Activated CD8-positive, alpha-beta T cell treated with anti-CD3 and anti-CD28 coated beads for 36 hours (primary cell): ENCODE data around the gene REXO4. TPM values are rescaled to one million over a fixed set of nuclear protein-coding genes. Genes with fewer than 3 reads are reported as not detected.
"Not testable (repeated sequence)": the region's sequence is repeated elsewhere in the genome, so short reads cannot be mapped to it uniquely, and the experiment has no call there.

Experiments
- ATAC-seq: fragments of 200-7000 bp; cut with Tn5 transposase; one replicate; pipeline ENCODE4 v1.10.0; 2021; ENCODE audit warnings: mild to moderate bottlenecking, moderate library complexity
- CTCF ChIA-PET: fragments of 350-600 bp; sonication (Branson Sonifier 250); formaldehyde crosslinking; loops from one replicate; lab custom pipeline; 2021; ENCODE audit warnings: antibody characterized with exemption; lab: Charles Lee
- POLR2A ChIA-PET: fragments of 350-600 bp; sonication (Branson Sonifier 250); formaldehyde crosslinking; loops from one replicate; lab custom pipeline; 2021; ENCODE audit warnings: antibody characterized with exemption; lab: Charles Lee
- DNase-seq: peaks from one replicate; pipeline ENCODE4 v3.0.0-alpha.2; 2020
- H3K27ac Mint-ChIP-seq: one replicate; pipeline ENCODE4 v1.8.0; 2021; ENCODE audit warnings: mild to moderate bottlenecking, mixed read lengths
- H3K27me3 Mint-ChIP-seq: one replicate; pipeline ENCODE4 v1.8.0; 2021; ENCODE audit warnings: mixed read lengths
- H3K36me3 Mint-ChIP-seq: one replicate; pipeline ENCODE4 v1.8.0; 2021; ENCODE audit warnings: low read depth, mixed read lengths
- H3K4me1 Mint-ChIP-seq: one replicate; pipeline ENCODE4 v1.8.0; 2021; ENCODE audit warnings: low read depth, mixed read lengths
- H3K4me3 Mint-ChIP-seq: one replicate; pipeline ENCODE4 v1.8.0; 2021; ENCODE audit warnings: mild to moderate bottlenecking, moderate library complexity, mixed read lengths
- H3K9me3 Mint-ChIP-seq: one replicate; pipeline ENCODE4 v1.8.0; 2021; ENCODE audit warnings: mixed read lengths
- intact Hi-C: fragments of 100-400 bp; cut with micrococcal nuclease; formaldehyde crosslinking; loops from one replicate; pipeline ENCODE4 v1.10.0; 2022
- total RNA-seq, 2 experiments: library from RNA; stranded (reverse); gene quantifications; one replicate each; pipeline ENCODE4 v1.2.3, GENCODE V29; 2021
- TF ChIP-seq, protein P1 (sequence below): fragments of 200-600 bp; IDR thresholded peaks from one replicate; pipeline ENCODE4 v1.8.0; 2022; ENCODE audit warnings: antibody characterized with exemption, mild to moderate bottlenecking

The REXO4 gene
- total RNA-seq, 2 experiments from 2014 or later, result 35.3 to 36.7 TPM

- Mint-ChIP-seq H3K9me3 (no peaks in the 10 kb centered on the region), H3K4me1 (peaks cover 9% of the 10 kb centered on the region), H3K36me3 (peaks cover 14% of the 10 kb centered on the region), H3K4me3 (no peak overlapping the region), H3K27ac (no peak overlapping the region), H3K27me3 (no peaks in the 10 kb centered on the region)
- ATAC-seq (no peak), DNase-seq (no peak)
- CTCF ChIA-PET, result interaction anchor here (0.6 to 2.1 kb wide), 3 partner anchors 25 to 231 kb away, joined by 3 to 6 read pairs (median 3); no protein-coding TSS in a partner anchor
- POLR2A ChIA-PET, result interaction anchor here (1.4 to 1.8 kb wide), 4 partner anchors 11 to 36 kb away, joined by 3 to 5 read pairs (median 4); partner anchors contain the start of genes MED22 and RPL7A
- TF ChIP-seq, protein P1, sequence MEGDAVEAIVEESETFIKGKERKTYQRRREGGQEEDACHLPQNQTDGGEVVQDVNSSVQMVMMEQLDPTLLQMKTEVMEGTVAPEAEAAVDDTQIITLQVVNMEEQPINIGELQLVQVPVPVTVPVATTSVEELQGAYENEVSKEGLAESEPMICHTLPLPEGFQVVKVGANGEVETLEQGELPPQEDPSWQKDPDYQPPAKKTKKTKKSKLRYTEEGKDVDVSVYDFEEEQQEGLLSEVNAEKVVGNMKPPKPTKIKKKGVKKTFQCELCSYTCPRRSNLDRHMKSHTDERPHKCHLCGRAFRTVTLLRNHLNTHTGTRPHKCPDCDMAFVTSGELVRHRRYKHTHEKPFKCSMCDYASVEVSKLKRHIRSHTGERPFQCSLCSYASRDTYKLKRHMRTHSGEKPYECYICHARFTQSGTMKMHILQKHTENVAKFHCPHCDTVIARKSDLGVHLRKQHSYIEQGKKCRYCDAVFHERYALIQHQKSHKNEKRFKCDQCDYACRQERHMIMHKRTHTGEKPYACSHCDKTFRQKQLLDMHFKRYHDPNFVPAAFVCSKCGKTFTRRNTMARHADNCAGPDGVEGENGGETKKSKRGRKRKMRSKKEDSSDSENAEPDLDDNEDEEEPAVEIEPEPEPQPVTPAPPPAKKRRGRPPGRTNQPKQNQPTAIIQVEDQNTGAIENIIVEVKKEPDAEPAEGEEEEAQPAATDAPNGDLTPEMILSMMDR, result no peak
- intact Hi-C loops, result loop anchor here (10.0 kb wide), 1 partner anchor 106 kb away; no protein-coding TSS in a partner anchor
Measured at GRCh38 chr9:133378408-133378962, 39.3 kb downstream of the REXO4 start.

DNA sequence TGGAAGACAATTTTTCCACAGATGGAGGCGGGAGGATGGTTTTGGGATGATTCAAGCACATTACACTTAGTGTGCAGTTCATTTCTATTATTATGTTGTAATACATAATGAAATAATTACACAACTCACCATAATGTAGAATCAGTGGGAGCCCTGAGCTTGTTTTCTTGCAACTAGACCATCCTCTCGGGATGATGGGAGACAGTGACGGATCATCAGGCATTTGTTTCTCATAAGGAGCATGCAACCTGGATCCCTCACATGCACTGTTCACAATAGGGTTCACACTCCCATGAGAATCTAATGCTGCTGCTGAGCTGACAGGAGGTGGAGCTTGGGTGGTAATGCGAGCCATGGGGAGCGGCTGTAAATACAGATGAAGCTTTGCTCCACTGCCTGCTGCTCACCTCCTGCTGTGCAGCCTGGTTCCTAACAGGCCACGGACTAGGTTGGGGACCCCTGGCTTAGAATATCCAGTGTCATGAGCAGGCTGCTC, 40.0 kb downstream of the REXO4 start:
- Mint-ChIP-seq H3K9me3 (no peaks in the 10 kb centered on the region), H3K27me3 (no peaks in the 10 kb centered on the region), H3K4me3 (no peak overlapping the region), H3K36me3 (peaks cover 21% of the 10 kb centered on the region), H3K4me1 (peaks cover 16% of the 10 kb centered on the region), H3K27ac (no peak overlapping the region)
- POLR2A ChIA-PET, result interaction anchor here (1.4 to 1.8 kb wide), 6 partner anchors 10 to 36 kb away, joined by 3 to 9 read pairs (median 4); partner anchors contain the start of genes MED22 and RPL7A
- TF ChIP-seq, protein P1, result no peak
- ATAC-seq (no peak), DNase-seq (no peak)
- CTCF ChIA-PET, result interaction anchor here (0.7 to 2.1 kb wide), 4 partner anchors 18 to 231 kb away, joined by 3 to 6 read pairs (median 4); no protein-coding TSS in a partner anchor
- intact Hi-C loops, result loop anchor here (10.0 kb wide), 1 partner anchor 107 kb away; no protein-coding TSS in a partner anchor

DNA sequence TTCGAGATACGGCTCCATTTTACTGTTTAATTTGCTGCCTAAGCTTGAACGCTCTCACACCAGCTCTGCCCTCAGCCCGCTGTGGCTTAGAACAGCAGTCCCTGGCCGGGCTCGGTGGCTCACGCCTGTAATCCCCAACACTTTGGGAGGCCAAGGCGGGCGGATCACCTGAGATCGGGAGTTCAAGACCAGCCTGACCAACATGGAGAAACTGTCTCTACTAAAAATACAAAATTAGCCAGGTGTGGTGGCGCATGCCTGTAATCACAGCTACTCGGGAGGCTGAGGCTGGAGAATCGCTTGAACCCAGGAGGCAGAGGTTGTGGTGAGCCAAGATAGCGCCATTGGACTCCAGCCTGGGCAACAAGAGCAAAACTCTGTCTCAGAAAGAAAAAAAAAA, 40.5 kb downstream of the REXO4 start:
- H3K27ac Mint-ChIP-seq, DNase-seq, ATAC-seq, H3K27me3 Mint-ChIP-seq, H3K9me3 Mint-ChIP-seq: not testable (repeated sequence)
- Mint-ChIP-seq H3K4me1 (peaks cover 21% of the 10 kb centered on the region), H3K4me3 (peak overlapping the region; percentile 54), H3K36me3 (peaks cover 26% of the 10 kb centered on the region)
- POLR2A ChIA-PET, result interaction anchor here (1.0 to 1.8 kb wide), 9 partner anchors 9 to 35 kb away, joined by 3 to 9 read pairs (median 4); partner anchors contain the start of genes MED22, RPL7A, SURF1 and SURF2
- intact Hi-C loops, result loop anchor here (10.0 kb wide), 1 partner anchor 108 kb away; no protein-coding TSS in a partner anchor
- CTCF ChIA-PET, result interaction anchor here (0.7 to 2.1 kb wide), 7 partner anchors 17 to 233 kb away, joined by 3 to 6 read pairs (median 4); no protein-coding TSS in a partner anchor

DNA sequence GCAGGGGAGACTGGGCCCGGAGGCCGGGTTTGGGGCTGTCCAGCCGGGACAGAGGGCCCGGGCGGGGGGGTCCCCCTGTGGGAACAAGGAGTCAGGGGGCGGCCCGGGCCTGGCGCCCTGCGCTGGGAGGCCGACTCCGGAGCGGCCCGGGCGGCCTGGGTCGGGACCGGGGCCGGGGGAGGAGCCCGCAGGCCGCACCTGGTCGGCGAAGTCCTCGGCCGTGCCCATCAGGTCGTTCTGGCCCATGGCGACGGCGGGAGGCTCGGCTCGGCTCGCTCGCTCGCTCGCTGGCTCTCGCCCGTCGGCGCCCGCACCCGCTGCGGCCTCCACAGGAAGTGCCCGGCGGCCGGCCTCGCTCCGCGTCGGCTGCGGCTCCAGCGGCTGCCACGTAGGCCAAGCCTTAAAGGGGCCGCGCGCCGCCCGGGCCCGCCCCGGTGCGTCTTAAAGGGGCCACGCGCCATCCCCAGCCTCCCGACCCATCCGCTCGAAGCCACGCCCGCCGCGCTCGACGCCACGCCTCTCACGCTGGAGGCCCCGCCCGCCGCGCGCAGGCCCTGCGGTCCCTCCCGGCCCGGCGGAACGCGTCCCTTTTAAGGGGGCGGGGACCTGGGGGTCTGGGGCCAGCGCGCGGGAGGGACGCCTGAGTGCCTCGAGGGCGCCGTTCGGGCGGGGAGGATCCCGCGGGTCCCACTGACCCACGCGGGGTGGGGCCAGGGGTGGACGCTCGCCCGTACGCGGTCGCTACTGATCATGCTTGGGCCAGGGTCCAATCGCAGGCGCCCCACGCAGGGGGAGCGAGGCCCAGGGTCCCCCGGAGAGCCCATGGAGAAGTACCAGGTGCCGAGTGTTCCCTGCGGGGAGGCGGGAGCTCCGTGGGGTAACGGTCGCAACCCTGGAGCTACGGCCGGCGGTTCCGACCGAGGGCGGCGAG, 41.8 kb downstream of the REXO4 start, which contains the start of the genes STKLD1 and SURF4:
Gene STKLD1 (plus strand): TSS at position 643 of the 931 bp plus-strand sequence. CDS start 108 bp downstream, at position 751.
Gene SURF4 (minus strand): TSS at position 337 of the 931 bp plus-strand sequence. CDS start 91 bp downstream, at position 246.
- ChIA-PET CTCF (interaction anchor here (0.9 to 2.9 kb wide), 8 partner anchors 17 to 232 kb away, joined by 3 to 15 read pairs (median 4); no protein-coding TSS in a partner anchor), POLR2A (interaction anchor here (0.7 to 28.8 kb wide), 15 partner anchors 9 to 226 kb away, joined by 3 to 872 read pairs (median 4); partner anchors contain the start of genes MED22, RPL7A, SURF1 and SURF2)
- ATAC-seq, result peak; percentile 73
- H3K27me3 Mint-ChIP-seq, result no peaks in the 10 kb centered on the region
- intact Hi-C loops, result loop anchor here (10.0 kb wide), 1 partner anchor 109 kb away; no protein-coding TSS in a partner anchor
- peak within 1 kb of the TSS; percentile 98 for H3K27ac Mint-ChIP-seq
- peaks cover 34% of the 10 kb centered on the region for H3K4me1 Mint-ChIP-seq
- H3K9me3 Mint-ChIP-seq, result no peaks in the 10 kb centered on the region
- peak within 1 kb of the TSS; percentile 99 for H3K4me3 Mint-ChIP-seq
- H3K36me3 Mint-ChIP-seq, result peaks cover 37% of the 10 kb centered on the region
- TF ChIP-seq, protein P1, result no peak
- peak; percentile 96 for DNase-seq
